ENCODE results near the gene BIRC5.

The BIRC5 gene

DNA sequence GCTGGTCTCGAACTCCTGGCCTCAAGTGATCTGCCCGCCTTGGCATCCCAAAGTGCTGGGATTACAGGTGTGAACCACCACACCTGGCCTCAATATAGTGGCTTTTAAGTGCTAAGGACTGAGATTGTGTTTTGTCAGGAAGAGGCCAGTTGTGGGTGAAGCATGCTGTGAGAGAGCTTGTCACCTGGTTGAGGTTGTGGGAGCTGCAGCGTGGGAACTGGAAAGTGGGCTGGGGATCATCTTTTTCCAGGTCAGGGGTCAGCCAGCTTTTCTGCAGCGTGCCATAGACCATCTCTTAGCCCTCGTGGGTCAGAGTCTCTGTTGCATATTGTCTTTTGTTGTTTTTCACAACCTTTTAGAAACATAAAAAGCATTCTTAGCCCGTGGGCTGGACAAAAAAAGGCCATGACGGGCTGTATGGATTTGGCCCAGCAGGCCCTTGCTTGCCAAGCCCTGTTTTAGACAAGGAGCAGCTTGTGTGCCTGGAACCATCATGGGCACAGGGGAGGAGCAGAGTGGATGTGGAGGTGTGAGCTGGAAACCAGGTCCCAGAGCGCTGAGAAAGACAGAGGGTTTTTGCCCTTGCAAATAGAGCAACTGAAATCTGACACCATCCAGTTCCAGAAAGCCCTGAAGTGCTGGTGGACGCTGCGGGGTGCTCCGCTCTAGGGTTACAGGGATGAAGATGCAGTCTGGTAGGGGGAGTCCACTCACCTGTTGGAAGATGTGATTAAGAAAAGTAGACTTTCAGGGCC lies 5.5 kb downstream of the BIRC5 start:
- DNase-seq = no peak
- in situ Hi-C loops (cut with HindIII; ENCODE audit: low pct_ligation_motif_present, low pct_unique_long_range_greater_than_20kb, low sequenced_read_pairs) = no loop called here

DNA sequence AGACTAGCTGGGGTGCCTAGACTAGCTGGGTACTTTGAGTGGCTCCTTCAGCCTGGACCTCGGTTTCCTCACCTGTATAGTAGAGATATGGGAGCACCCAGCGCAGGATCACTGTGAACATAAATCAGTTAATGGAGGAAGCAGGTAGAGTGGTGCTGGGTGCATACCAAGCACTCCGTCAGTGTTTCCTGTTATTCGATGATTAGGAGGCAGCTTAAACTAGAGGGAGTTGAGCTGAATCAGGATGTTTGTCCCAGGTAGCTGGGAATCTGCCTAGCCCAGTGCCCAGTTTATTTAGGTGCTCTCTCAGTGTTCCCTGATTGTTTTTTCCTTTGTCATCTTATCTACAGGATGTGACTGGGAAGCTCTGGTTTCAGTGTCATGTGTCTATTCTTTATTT lies 9.0 kb downstream of the BIRC5 start:
- in situ Hi-C loops (cut with HindIII; ENCODE audit: low pct_ligation_motif_present, low pct_unique_long_range_greater_than_20kb, low sequenced_read_pairs) = no loop called here
- no peak for DNase-seq

DNA sequence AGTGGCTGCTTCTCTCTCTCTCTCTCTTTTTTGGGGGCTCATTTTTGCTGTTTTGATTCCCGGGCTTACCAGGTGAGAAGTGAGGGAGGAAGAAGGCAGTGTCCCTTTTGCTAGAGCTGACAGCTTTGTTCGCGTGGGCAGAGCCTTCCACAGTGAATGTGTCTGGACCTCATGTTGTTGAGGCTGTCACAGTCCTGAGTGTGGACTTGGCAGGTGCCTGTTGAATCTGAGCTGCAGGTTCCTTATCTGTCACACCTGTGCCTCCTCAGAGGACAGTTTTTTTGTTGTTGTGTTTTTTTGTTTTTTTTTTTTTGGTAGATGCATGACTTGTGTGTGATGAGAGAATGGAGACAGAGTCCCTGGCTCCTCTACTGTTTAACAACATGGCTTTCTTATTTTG lies 9.7 kb downstream of the BIRC5 start:
- in situ Hi-C loops (cut with HindIII; ENCODE audit: low pct_ligation_motif_present, low pct_unique_long_range_greater_than_20kb, low sequenced_read_pairs) = no loop called here
- no peak for DNase-seq

DNA sequence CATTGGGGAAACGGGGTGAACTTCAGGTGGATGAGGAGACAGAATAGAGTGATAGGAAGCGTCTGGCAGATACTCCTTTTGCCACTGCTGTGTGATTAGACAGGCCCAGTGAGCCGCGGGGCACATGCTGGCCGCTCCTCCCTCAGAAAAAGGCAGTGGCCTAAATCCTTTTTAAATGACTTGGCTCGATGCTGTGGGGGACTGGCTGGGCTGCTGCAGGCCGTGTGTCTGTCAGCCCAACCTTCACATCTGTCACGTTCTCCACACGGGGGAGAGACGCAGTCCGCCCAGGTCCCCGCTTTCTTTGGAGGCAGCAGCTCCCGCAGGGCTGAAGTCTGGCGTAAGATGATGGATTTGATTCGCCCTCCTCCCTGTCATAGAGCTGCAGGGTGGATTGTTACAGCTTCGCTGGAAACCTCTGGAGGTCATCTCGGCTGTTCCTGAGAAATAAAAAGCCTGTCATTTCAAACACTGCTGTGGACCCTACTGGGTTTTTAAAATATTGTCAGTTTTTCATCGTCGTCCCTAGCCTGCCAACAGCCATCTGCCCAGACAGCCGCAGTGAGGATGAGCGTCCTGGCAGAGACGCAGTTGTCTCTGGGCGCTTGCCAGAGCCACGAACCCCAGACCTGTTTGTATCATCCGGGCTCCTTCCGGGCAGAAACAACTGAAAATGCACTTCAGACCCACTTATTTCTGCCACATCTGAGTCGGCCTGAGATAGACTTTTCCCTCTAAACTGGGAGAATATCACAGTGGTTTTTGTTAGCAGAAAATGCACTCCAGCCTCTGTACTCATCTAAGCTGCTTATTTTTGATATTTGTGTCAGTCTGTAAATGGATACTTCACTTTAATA lies 10.4 kb downstream of the BIRC5 start:
- in situ Hi-C loops (cut with HindIII; ENCODE audit: low pct_ligation_motif_present, low pct_unique_long_range_greater_than_20kb, low sequenced_read_pairs) = no loop called here
- DNase-seq = no peak

DNA sequence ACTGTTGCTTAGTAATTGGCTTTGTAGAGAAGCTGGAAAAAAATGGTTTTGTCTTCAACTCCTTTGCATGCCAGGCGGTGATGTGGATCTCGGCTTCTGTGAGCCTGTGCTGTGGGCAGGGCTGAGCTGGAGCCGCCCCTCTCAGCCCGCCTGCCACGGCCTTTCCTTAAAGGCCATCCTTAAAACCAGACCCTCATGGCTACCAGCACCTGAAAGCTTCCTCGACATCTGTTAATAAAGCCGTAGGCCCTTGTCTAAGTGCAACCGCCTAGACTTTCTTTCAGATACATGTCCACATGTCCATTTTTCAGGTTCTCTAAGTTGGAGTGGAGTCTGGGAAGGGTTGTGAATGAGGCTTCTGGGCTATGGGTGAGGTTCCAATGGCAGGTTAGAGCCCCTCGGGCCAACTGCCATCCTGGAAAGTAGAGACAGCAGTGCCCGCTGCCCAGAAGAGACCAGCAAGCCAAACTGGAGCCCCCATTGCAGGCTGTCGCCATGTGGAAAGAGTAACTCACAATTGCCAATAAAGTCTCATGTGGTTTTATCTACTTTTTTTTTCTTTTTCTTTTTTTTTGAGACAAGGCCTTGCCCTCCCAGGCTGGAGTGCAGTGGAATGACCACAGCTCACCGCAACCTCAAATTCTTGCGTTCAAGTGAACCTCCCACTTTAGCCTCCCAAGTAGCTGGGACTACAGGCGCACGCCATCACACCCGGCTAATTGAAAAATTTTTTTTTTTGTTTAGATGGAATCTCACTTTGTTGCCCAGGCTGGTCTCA lies 11.2 kb downstream of the BIRC5 start:
- in situ Hi-C loops (cut with HindIII; ENCODE audit: low pct_ligation_motif_present, low pct_unique_long_range_greater_than_20kb, low sequenced_read_pairs) = no loop called here

DNA sequence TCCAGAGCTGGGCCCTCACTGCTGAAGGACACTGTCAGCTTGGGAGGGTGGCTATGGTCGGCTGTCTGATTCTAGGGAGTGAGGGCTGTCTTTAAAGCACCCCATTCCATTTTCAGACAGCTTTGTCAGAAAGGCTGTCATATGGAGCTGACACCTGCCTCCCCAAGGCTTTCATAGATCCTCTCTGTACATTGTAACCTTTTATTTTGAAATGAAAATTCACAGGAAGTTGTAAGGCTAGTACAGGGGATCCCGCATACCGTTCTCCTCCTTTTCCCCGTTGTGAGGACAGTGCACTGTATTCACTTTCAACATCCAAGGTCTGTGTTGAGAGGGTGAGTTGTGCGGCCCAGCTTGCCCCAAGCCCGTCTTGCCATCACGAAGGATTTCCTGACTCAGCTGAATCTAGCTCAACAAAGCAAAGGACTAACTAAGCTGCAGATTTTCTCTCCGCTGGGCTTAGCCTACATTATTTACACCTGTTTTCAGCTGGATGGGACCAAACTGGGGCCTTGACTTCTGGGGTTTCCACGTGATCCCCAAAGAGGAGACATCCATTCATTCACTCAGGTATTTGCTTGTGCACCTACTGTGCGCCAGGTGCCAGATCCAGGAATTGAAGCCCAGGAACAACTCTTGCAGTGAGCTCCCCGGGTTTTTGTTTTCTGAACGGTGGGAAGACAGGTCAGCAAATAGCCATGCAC lies 12.2 kb downstream of the BIRC5 start:
- no peak for DNase-seq
- in situ Hi-C loops (cut with HindIII; ENCODE audit: low pct_ligation_motif_present, low pct_unique_long_range_greater_than_20kb, low sequenced_read_pairs) = no loop called here

More for the DNA sequence above, 11.2 kb downstream of the BIRC5 start:
- DNase-seq = no peak

DNA sequence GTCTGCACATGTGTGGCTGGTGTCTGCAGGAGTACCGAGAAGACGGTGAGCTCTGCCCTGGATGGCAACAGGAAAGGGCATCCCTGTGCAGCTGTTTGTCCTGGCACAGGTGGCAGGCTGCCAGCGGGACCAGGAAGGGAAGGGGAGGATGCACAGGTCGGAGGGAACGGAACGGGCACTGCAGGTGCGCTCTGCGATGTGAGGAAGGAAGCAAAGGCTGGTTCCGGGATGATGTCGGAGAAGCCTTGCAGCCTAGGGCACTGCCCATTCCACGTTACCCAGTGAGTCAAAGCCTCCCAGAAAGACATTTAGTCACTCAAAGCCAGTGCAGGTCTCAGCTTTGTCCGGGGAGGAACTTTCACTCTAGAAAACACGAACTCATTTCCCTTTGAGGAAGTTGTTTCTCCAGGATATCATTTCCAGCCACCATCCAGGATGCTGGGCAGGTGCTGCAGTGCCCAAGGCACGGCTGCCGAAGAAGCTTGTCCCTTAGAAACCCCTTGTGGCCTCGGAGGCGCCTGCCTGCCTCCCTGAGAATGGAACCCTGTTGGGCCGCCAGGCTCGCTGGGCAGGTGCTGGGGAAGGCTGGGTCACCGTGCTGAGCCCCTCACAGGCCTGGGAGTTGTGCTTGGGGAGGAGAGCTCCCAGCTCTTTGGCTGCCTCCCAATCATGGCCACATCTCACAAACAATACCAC lies 12.9 kb downstream of the BIRC5 start:
- in situ Hi-C loops (cut with HindIII; ENCODE audit: low pct_ligation_motif_present, low pct_unique_long_range_greater_than_20kb, low sequenced_read_pairs) = no loop called here
- DNase-seq = no peak

DNA sequence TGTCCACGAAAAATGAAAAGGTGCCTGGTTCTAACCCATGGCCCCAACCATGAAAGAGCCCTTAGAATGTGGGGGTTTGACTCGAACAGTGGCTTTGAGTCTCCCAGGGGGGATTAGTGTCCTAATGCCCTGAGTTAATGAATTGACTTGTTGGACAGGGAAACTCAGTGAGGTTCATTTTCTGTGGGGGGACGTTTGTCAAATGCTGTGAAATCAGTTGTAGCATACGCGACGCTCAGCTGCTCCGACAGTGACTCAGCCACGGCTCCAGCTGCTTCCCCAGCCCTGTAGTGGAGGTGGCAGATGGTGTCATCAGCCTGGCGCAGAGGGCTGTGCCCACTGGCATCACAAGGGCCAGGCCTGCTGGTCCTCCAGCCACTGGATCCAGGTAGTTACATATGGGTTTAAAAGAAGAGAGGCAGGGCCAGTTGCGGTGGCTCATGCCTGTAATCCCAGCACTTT lies 13.4 kb downstream of the BIRC5 start:
- DNase-seq = no peak
- in situ Hi-C loops (cut with HindIII; ENCODE audit: low pct_ligation_motif_present, low pct_unique_long_range_greater_than_20kb, low sequenced_read_pairs) = no loop called here

DNA sequence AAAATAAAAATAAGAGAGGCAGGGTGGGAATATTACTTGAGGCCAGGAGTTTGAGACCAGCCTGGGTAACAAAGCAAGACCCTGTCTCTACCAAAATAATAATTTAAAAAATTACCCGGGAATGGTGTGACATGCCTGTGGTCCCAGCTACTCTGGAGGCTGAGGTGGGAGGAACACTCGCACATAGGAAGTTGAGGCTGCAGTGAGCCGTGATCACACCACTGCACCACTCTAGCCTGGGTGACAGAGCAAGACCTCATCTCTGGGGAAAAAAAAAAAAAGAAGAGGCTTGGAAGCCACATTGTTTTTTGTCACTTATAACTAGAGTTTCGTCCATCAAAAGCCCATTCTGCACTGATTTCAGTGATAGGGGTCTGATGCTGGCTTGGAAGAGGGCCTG lies 14.1 kb downstream of the BIRC5 start:
- DNase-seq = no peak
- in situ Hi-C loops (cut with HindIII; ENCODE audit: low pct_ligation_motif_present, low pct_unique_long_range_greater_than_20kb, low sequenced_read_pairs) = no loop called here

DNA sequence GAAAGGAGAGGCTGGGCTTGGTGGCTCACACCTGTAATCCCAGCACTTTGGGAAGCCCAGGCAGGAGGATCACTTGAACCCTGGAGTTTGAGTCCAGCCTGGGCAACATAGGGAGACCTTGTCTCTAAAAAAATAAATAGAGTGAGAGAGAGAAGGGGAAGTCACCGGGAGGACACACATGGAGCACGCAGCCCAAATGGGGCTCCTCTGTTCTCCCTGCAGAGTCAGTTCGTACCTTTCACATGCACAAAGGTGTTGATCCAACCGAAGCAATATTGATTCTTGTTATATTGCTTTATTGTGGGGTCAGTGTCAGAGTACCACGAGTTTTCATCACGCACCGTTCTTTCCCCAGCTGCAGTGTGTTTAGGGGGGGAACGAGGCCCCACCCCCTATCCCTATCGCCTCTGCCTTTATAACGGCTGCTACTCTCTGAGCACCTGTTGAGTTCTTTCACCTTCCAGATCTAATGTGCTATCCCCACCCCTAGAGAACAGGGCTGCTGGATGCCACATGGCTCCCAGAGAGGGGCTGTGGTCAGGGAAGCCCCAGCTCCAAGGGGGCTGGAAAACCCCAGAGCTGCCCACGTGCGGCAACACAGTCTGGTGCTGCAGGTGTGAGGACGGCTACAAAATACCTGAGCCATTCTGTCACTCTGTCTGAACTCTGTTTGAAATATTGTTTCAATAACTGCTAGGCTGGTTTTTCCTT lies 16.4 kb downstream of the BIRC5 start:
- in situ Hi-C loops (cut with HindIII; ENCODE audit: low pct_ligation_motif_present, low pct_unique_long_range_greater_than_20kb, low sequenced_read_pairs) = no loop called here
- no peak for DNase-seq

DNA sequence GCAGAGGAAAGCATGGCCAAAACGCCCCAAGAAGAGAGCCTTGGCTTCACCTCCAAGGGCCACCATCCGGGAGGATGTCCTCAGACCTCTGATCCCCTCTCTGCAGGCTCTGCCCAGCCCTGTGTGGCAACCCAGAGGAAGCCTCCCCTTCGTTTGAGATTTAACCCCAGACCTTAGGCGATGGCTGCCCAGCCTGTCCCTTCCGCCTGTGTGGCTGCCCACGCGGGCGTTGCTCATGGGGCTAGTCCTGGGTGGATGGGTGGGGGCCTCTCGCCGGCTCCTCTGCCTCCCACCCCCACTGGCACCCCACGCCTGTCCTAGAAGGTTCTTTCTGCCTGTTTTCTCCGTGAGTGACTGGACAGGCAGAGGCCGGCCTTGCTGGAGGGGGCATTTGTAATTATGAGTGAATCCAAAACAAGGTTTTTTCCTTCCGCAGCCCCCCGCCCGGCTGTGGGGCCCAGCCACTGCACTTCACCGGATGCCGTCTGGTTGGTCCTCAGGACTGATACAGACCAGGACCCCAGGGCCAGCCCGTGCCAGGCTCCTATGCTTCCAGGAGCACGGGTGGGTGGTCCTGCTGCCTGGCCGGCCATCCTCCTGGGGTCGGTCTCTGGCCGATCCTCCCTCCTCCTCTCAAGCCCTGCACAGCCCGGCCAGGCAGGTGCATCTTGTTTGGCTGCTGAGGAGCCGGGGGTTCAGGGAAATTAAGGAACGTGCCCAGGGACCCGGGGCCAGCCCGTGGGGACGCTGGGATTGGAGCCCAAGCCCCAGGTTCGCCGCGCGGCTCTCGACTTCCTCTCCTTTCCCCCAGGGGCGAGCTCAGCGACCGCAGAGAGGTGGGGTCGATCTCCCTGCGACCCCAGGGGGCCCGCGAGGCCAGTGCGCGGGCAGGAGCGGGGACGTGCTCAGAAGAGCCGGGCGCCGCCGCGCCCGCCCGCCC lies 17.2 kb downstream of the BIRC5 start, which contains the start of gene TMEM235:
TMEM235 (plus strand) TSS at position 636 of the 940 bp plus-strand sequence. CDS start 393 bp downstream, outside the sequence.
- no peak for DNase-seq
- in situ Hi-C loops (cut with HindIII; ENCODE audit: low pct_ligation_motif_present, low pct_unique_long_range_greater_than_20kb, low sequenced_read_pairs) = no loop called here

DNA sequence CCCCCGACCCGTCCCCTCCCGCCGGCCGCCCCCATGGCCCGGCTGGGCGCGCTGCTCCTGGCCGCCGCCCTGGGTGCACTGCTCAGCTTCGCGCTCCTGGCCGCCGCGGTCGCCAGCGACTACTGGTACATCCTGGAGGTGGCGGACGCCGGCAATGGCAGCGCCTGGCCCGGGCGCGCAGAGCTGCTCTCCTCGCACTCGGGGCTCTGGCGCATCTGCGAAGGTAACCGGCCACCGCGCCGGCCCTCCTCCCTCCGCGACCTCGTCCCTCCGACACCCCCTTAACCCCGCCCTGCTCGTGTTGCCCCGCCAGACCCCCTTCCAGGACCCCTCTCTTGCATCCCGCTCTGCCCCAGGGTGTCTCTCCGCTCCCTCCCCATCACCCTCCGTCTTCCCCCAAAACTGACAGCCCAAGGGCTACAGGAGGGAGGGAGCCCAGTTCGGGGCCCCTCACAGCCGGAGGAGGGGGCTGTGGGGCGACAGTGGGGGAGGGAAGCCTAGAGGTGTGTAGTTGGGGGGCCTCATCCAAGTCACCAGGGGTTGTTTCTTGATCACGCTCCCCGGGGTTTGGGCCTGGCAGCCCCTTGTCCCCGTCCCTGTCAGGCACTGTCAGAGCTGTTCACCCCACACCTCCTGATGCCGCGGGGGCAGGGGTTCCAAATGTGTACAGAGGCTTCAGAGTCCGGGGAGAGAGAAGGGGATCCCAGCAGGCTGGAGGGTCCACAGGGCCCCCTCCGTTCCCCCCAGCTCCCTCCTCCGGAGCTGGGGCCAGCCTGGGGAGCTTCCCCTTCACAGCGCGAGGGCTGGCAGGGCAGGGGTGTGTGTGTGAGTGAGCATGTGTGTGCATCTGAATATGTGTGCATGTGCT lies 18.2 kb downstream of the BIRC5 start:
- no peak for DNase-seq
- in situ Hi-C loops (cut with HindIII; ENCODE audit: low pct_ligation_motif_present, low pct_unique_long_range_greater_than_20kb, low sequenced_read_pairs) = no loop called here

DNA sequence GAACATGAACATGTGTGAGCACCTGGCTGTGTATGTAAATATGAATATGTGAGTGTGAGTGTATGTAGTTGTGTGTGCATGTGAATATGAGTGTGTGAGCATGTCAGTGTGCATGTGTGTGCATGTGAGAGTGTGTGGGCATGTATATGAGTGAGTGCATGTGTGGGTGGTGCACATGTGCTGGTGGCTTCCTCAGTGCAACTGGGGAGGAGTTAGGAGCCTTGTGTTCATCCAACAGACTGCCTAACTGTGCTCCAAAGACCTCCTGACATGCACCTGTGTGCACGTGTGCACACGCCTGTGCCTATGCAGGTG lies 18.8 kb downstream of the BIRC5 start:
- no peak for DNase-seq
- in situ Hi-C loops (cut with HindIII; ENCODE audit: low pct_ligation_motif_present, low pct_unique_long_range_greater_than_20kb, low sequenced_read_pairs) = no loop called here

DNA sequence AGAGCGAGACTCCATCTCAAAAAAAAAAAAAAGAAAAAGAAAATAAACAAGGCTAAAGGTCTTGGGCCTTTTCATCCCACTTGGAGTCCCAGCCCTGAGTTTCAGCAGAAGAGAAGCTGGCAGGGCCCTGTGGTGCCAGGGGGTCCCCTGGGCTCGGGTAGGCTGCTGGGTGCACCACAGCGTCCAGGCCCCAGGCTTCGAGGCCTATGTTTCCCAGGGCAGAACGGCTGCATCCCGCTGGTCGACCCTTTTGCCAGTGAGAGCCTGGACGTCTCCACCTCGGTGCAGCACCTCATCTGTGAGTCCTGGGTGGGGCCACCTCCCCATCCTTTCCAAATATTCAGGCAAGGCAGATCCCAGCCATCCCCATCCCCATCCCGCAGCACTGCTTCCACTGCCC lies 19.6 kb downstream of the BIRC5 start:
- DNase-seq = no peak
- in situ Hi-C loops (cut with HindIII; ENCODE audit: low pct_ligation_motif_present, low pct_unique_long_range_greater_than_20kb, low sequenced_read_pairs) = no loop called here

DNA sequence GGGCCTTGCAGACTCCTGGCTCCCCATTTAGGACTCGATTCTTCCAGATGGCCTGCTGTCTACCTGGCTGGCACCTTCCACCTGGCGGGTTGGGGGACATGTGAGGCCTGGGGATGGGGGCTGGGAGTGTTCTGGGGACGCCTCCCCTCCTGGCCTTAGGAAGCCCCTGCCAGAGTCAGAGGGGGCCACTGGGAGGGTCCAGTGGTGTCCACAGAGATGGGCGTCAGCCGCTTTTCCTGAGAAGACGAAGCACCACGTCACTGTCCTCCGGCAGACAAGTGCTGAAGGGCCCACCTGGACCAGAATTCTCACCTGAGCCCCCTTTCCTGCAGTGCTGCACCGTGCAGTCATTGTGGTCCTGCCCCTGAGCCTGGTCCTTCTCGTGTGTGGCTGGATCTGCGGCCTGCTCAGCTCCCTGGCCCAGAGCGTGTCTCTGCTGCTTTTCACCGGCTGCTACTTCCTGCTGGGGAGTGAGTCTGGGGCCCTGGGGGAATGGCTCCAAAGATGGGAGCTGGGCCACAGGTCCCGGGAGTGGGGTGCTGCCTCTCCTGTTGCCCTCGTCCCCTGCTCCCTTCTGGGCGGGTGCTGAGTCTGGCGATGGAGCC lies 20.3 kb downstream of the BIRC5 start:
- in situ Hi-C loops (cut with HindIII; ENCODE audit: low pct_ligation_motif_present, low pct_unique_long_range_greater_than_20kb, low sequenced_read_pairs) = no loop called here
- no peak for DNase-seq

All from ACHN (cell line).